HFF-Myc (cell line): ENCODE measurements around the gene ADAM22.

ENCODE experiments used
- DNase-seq: peaks from one replicate; pipeline ENCODE4 v3.0.0-alpha.2; 2011; ENCODE audit warnings: low read depth; ENCODE audit errors: extremely low read depth
- H3K4me3 ChIP-seq: replicated peaks from 2 replicates; pipeline ENCODE4 v1.5.1; 2011; ENCODE audit warnings: low read depth, mild to moderate bottlenecking, control low read depth, low read length
- TF ChIP-seq, protein P1 (sequence below): IDR thresholded peaks from 2 replicates; pipeline ENCODE4 v1.5.1; 2012; ENCODE audit warnings: mild to moderate bottlenecking, low read depth, low read length, control low read depth; ENCODE audit errors: missing control alignments

The ADAM22 gene

DNA sequence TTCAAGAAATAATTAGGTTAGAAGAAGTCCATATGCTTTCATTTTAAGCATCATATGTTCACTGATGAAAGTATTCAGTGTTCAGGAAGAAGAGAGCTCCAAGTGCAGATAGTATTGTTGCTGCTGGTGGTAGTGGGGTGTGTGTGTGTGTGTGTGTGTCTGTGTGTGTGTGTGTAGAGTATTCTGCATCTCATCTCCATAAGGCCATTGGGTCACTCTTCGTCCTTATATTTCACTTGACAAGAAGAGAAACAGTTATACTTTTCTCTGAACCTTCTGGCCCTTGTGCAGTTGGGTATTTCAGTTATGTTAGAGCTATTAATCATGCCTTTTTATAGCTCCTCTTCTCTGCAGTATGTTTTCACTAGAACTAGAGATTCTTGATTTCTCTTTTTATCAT lies 26.2 kb downstream of the ADAM22 start:
- no peak overlapping the region for H3K4me3 ChIP-seq
- TF ChIP-seq, protein P1, sequence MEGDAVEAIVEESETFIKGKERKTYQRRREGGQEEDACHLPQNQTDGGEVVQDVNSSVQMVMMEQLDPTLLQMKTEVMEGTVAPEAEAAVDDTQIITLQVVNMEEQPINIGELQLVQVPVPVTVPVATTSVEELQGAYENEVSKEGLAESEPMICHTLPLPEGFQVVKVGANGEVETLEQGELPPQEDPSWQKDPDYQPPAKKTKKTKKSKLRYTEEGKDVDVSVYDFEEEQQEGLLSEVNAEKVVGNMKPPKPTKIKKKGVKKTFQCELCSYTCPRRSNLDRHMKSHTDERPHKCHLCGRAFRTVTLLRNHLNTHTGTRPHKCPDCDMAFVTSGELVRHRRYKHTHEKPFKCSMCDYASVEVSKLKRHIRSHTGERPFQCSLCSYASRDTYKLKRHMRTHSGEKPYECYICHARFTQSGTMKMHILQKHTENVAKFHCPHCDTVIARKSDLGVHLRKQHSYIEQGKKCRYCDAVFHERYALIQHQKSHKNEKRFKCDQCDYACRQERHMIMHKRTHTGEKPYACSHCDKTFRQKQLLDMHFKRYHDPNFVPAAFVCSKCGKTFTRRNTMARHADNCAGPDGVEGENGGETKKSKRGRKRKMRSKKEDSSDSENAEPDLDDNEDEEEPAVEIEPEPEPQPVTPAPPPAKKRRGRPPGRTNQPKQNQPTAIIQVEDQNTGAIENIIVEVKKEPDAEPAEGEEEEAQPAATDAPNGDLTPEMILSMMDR: no peak
- DNase-seq: no peak

DNA sequence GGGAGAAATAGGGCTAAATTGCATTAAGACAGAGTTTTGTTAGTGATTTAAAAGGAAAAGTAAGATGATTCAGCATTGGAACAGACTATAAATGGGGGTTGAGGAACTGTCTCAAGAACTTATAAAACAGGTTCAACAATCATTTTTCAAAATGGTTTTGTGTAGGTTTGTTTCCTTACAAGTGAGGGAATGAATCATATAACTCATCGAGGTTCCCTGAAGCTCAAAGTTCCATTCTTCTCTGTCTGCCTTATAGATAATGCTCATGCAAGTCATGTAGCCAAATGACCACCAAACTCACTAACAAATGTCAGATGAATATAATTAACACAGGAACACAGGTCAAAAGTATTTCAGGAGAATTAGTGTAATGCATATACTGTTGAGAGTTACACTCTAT lies 27.7 kb downstream of the ADAM22 start:
- no peak for DNase-seq
- TF ChIP-seq, protein P1: no peak
- H3K4me3 ChIP-seq: no peak overlapping the region

DNA sequence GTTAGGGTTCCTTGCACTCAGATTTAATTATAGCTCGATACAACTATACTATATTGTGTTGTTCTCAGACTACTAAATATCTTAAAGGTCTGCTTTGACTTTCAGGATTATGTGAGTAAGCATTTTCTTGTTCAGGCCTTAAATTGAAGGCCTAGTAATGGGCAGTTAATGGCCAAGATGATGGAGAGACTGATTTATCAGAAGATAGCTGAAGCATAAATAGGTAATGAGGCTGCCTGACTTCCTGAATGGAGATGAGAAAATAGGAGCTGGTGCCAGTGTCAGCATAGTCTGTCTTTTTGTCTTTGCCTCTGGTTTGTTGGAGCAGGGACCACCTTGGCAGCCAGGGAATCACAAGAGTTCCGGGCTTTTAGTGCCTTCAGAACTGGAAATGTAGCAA lies 32.2 kb downstream of the ADAM22 start:
- TF ChIP-seq, protein P1: no peak
- no peak overlapping the region for H3K4me3 ChIP-seq
- DNase-seq: no peak

DNA sequence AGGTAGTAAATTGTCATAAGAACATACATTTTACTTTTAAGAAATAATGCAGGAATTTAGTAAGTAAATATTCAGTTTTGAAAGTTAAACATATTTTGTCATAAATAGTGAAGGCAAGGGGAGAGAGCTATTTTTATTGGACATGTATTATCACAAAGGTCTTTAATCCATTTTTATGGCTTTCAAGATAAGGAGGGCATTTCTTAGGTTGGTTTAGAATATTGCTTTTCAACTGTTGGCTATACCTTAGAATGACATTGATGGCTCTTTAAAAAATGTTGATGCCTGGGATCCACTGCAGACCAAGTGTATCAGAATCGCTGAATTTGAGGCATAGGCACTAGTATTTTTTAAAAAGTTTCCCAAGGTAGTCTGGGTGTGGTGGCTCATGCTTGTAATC lies 34.0 kb downstream of the ADAM22 start:
- TF ChIP-seq, protein P1: no peak
- DNase-seq: no peak
- H3K4me3 ChIP-seq: no peak overlapping the region

DNA sequence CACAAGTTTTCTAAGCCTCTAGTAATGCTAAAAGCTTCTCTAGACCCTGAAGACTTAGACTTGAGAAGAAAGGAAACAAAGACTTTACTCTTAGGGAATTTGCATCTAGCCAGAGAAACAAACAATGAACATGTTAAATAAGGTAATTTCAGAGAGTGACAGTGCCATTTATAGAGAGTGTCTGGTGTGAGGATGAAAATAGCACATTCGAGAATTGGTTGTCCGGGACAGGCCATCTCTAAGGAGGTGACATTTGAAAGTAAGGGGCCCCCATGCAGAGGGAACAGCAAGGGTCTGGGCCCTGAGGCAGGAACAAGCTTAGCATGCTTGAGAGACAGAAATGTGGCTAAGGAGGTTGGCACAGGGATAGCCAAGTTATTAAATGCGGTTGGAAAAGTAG lies 48.1 kb downstream of the ADAM22 start:
- H3K4me3 ChIP-seq: no peak overlapping the region
- TF ChIP-seq, protein P1: no peak
- DNase-seq: no peak

DNA sequence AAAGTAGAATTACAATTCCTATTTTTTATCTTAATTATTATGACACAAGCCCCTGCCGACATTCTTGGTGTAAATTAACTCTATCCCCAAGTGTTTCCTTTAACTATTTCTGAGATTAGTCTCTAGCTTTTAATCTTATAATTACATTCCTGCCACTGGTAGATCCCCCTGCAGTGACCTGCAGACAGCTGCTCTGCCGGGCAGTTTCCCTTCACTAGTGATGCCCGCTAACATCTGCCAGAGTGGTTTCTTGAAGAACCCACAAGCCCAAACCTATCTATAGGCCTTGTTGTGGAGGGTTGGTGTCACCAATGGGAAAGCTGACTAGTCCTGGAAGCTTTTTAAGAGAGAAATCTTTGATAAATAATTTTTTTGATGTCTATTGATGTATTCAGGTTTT lies 50.0 kb downstream of the ADAM22 start:
- no peak for DNase-seq
- H3K4me3 ChIP-seq: no peak overlapping the region
- TF ChIP-seq, protein P1: no peak

DNA sequence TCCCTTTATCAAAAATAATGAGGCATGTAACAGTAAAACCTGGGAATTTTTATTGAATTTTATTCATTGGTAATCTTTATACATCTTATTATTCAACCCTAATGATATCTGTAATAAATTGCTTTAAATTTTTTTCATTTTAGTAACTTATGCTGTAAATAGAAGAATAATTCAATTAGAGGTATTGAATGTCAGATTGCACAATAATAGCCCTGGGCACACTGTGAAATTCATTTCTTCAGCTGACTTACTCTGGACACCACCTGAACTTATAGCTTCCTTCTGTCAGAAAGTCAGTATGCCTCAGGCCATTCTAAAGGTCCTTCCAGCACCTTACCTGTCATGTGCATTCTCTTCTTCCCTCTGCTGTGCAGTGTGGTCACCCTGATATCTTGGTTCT lies 59.2 kb downstream of the ADAM22 start:
- TF ChIP-seq, protein P1: no peak
- H3K4me3 ChIP-seq: no peak overlapping the region
- DNase-seq: no peak
